Esophagus muscularis mucosa (tissue), 4 donors: ENCODE data around the gene FBXO24. TPM values are rescaled to one million over a fixed set of nuclear protein-coding genes. Genes with fewer than 3 reads are reported as not detected.
"Not testable (repeated sequence)": the region's sequence is repeated elsewhere in the genome, so short reads cannot be mapped to it uniquely, and the experiment has no call there.

Experiments used
- DNase-seq: peaks from one replicate; pipeline ENCODE4 v3.0.0-alpha.2; 2017; ENCODE audit errors: extremely low spot score
- H3K27ac ChIP-seq, 4 donors: fragments of 200-600 bp; sonication (generic); replicated peaks in 1 of 4; 1 replicate in 3 of 4; 2 replicates in 1 of 4; pipeline ENCODE4 v1.5.1; 2016 to 2019; ENCODE audit warnings: mild to moderate bottlenecking in 1 of 4
- H3K27me3 ChIP-seq, 4 donors: fragments of 200-600 bp; sonication (generic); one replicate each; pipeline versions ENCODE4 v1.5.1 to v1.6.0; 2016 to 2019
- H3K36me3 ChIP-seq, 4 donors: fragments of 200-600 bp; sonication (generic); one replicate each; pipeline ENCODE4 v1.5.1; 2016 to 2019
- H3K4me1 ChIP-seq, 4 donors: fragments of 200-600 bp; sonication (generic); one replicate each; pipeline ENCODE4 v1.5.1; 2016 to 2019
- H3K4me3 ChIP-seq, 4 donors: fragments of 200-600 bp; sonication (generic); 1 replicate in 2 of 4; 2 replicates in 2 of 4; pipeline ENCODE4 v1.5.1; 2016 to 2019; ENCODE audit warnings: mild to moderate bottlenecking in 4 of 4, moderate library complexity in 1 of 4
- H3K9me3 ChIP-seq, 4 donors: fragments of 200-600 bp; sonication (generic); 1 replicate in 3 of 4; 2 replicates in 1 of 4; pipeline ENCODE4 v1.5.1; 2016 to 2019
- CTCF ChIP-seq, 3 experiments: fragments of 200-600 bp in 2 of 3; fragments of 450-650 bp in 1 of 3; sonication (generic) in 2 of 3; IDR thresholded peaks; one replicate each; pipeline ENCODE4 v1.5.1; 2017 to 2019; ENCODE audit warnings: antibody characterized with exemption in 3 of 3, mild to moderate bottlenecking in 2 of 3, moderate library complexity in 1 of 3
- EP300 ChIP-seq: sonication (generic); formaldehyde crosslinking; IDR thresholded peaks from one replicate; pipeline ENCODE4 v1.6.1; 2017; ENCODE audit warnings: antibody characterized with exemption
- POLR2A ChIP-seq: fragments of 450-650 bp; IDR thresholded peaks from one replicate; pipeline ENCODE4 v1.6.1; 2017; ENCODE audit warnings: antibody characterized with exemption, moderate library complexity, mild to moderate bottlenecking, low read depth
- POLR2AphosphoS5 ChIP-seq, 2 donors: sonication (generic); formaldehyde crosslinking; IDR thresholded peaks; one replicate each; pipeline ENCODE4 v1.6.1; 2017; ENCODE audit warnings: antibody characterized with exemption in 2 of 2
- WGBS: methylation state at CpG from one replicate; pipeline ENCODE4 v1.1.5; 2018; 5-methylcytosine and 5-hydroxymethylcytosine counted together
- intact Hi-C: fragments of 100-400 bp; cut with DNase I; formaldehyde crosslinking; loops from one replicate; pipeline ENCODE4 v1.15.1; 2023
- total RNA-seq, 4 donors: library from RNA; depleted of rRNA; stranded (reverse); fragments of >200 nt; gene quantifications; one replicate each; pipeline versions ENCODE4 v1.1.0 to v1.2.1, GENCODE V29; 2016

FBXO24 gene
- under 1 TPM; 0.13 to 0.83 (median 0.48) TPM for total RNA-seq

GRCh38 chr7:100586266-100587025 lies at the start of gene FBXO24:
Gene FBXO24, plus strand, starts transcription at chr7:100586328. Its CDS starts 298 bp downstream, at chr7:100586626.
- peak within 1 kb of the TSS; percentile 90 to 96 (median 94) for H3K27ac ChIP-seq
- no peaks in the 10 kb centered on the region for H3K9me3 ChIP-seq
- intact Hi-C loops = loop anchor here (2.0 kb wide), 1 partner anchor 16 kb away; the partner anchor contains the start of gene PCOLCE
- peak within 1 kb of the TSS; percentile 87 to 100 (median 94) for H3K4me3 ChIP-seq
- peak; percentile 100 for DNase-seq
- peaks cover 9 to 17% (median 13%) of the 10 kb centered on the region in 4 donors for H3K36me3 ChIP-seq
- H3K4me1 ChIP-seq = peaks cover 36 to 63% (median 49%) of the 10 kb centered on the region in 4 donors
- H3K27me3 ChIP-seq = peaks cover 0 to 14% (median 0%) of the 10 kb centered on the region in 4 donors
- 0% methylated on average over 13 of the region's 53 CpGs for WGBS
- no peak for TF ChIP-seq CTCF (IDR thresholded peaks at IDR 0.05)

- 86% methylated on average over 2 of the region's 2 CpGs for WGBS
- intact Hi-C loops = not testable (repeated sequence)
Observed at GRCh38 chr7:100536695-100537094, 49.4 kb upstream of the FBXO24 start.

GRCh38 chr7:100538348-100538653 lies 47.8 kb upstream of the FBXO24 start:
- H3K9me3 ChIP-seq = no peaks in the 10 kb centered on the region
- H3K27ac ChIP-seq = peak overlapping the region; percentile 61 to 86 (median 78)
- intact Hi-C loops = no loop called here

More at GRCh38 chr7:100536695-100537094, 49.4 kb upstream of the FBXO24 start:
- H3K27ac ChIP-seq, H3K4me3 ChIP-seq, H3K9me3 ChIP-seq, DNase-seq, H3K27me3 ChIP-seq, H3K36me3 ChIP-seq: not testable (repeated sequence)
- peaks cover 16 to 30% (median 28%) of the 10 kb centered on the region in 4 donors for H3K4me1 ChIP-seq

GRCh38 chr7:100538654-100539435 lies 47.3 kb upstream of the FBXO24 start, which contains the start of gene AGFG2:
Gene AGFG2, plus strand, starts transcription at chr7:100539203. Its CDS starts 144 bp downstream, at chr7:100539347.
- peak within 1 kb of the TSS; percentile 82 to 92 (median 89) for H3K27ac ChIP-seq
- H3K9me3 ChIP-seq = no peaks in the 10 kb centered on the region
- under 1% methylated on average over 37 of the region's 60 CpGs for WGBS
- no peaks in the 10 kb centered on the region for H3K27me3 ChIP-seq
- peak within 1 kb of the TSS; percentile 90 to 98 (median 95) for H3K4me3 ChIP-seq
- no peaks in the 10 kb centered on the region for H3K36me3 ChIP-seq
- TF ChIP-seq POLR2A = peak; percentile 42
- TF ChIP-seq POLR2AphosphoS5 (IDR thresholded peaks at IDR 0.05) = peak; percentile 92 to 98
- TF ChIP-seq EP300 = peak; percentile 18
- peak in 1 of 3 experiments; percentile 34 for TF ChIP-seq CTCF (IDR thresholded peaks at IDR 0.05)
- peaks cover 16 to 52% (median 49%) of the 10 kb centered on the region in 4 donors for H3K4me1 ChIP-seq
- intact Hi-C loops = no loop called here
- DNase-seq = peak; percentile 100

More at GRCh38 chr7:100538348-100538653, 47.8 kb upstream of the FBXO24 start:
- no peak for TF ChIP-seq POLR2AphosphoS5 (IDR thresholded peaks at IDR 0.05)
- no peak for TF ChIP-seq EP300
- TF ChIP-seq CTCF (IDR thresholded peaks at IDR 0.05) = no peak
- no peak for TF ChIP-seq POLR2A
- no peaks in the 10 kb centered on the region for H3K27me3 ChIP-seq
- H3K4me1 ChIP-seq = peaks cover 16 to 46% (median 44%) of the 10 kb centered on the region in 4 donors
- WGBS = 10% methylated on average over 8 of the region's 8 CpGs
- H3K36me3 ChIP-seq = no peaks in the 10 kb centered on the region
- H3K4me3 ChIP-seq = peak overlapping the region; percentile 22 to 95 (median 43)
- no peak for DNase-seq

GRCh38 chr7:100539436-100540006 lies 46.6 kb upstream of the FBXO24 start:
- peak overlapping the region; percentile 90 to 98 (median 95) for H3K4me3 ChIP-seq
- DNase-seq = no peak
- WGBS = 2% methylated on average over 27 of the region's 44 CpGs

More at GRCh38 chr7:100539436-100540006, 46.6 kb upstream of the FBXO24 start:
- Histone ChIP-seq H3K36me3 (no peaks in the 10 kb centered on the region), H3K9me3 (no peaks in the 10 kb centered on the region), H3K27ac (peak overlapping the region; percentile 82 to 92 (median 89)), H3K4me1 (peaks cover 21 to 58% (median 56%) of the 10 kb centered on the region in 4 donors), H3K27me3 (no peaks in the 10 kb centered on the region)
- TF ChIP-seq EP300 (no peak), POLR2A (no peak), CTCF (IDR thresholded peaks at IDR 0.05) (no peak), POLR2AphosphoS5 (IDR thresholded peaks at IDR 0.05) (no peak)
- intact Hi-C loops = no loop called here
